ENCODE results near the gene AHSP. TPM values are rescaled to one million over a fixed set of nuclear protein-coding genes. Genes with fewer than 3 reads are reported as not detected.
A peak's percentile ranks its signal among the peaks of the same experiment; 100 is the strongest.

The AHSP gene
- polyA plus RNA-seq, 1 donor: 11.8 TPM

DNA sequence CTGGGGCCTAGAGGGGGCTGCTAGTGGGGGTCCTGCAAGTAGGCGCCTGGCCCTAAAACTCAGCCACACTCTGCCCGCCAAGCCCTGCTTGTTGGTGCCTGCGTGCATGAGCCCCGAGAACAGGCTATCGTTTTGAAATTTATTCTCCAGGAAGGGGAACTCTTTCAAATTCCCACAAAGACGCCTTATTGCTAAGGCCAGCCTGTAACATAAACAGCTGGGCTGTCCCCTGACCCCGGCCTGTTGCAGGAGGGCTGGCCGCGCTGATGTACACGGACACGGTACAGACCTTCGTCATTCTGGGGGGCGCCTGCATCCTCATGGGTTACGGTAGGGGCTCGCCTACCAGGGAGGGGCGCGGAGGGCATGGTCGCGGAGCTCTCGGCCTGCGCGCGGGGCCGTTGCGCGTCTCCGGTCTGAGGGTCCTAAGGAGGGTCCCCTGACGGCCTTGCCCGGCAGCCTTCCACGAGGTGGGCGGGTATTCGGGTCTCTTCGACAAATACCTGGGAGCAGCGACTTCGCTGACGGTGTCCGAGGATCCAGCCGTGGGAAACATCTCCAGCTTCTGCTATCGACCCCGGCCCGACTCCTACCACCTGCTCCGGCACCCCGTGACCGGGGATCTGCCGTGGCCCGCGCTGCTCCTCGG is 40.5 kb upstream of the AHSP start:
- no peak for DNase-seq
- Histone ChIP-seq H3K36me3 (ENCODE audit: control insufficient read depth, insufficient read depth, low read length) (peaks cover 24% of the 10 kb centered on the region), H3K27ac (ENCODE audit: low read length) (peak overlapping the region; percentile 43), H3K27me3 (ENCODE audit: control insufficient read depth, insufficient read depth, low read length) (peaks cover 8% of the 10 kb centered on the region), H3K4me3 (ENCODE audit: low read length) (peak overlapping the region; percentile 79), H3K4me1 (ENCODE audit: control insufficient read depth, insufficient read depth, low read length) (peaks cover 23% of the 10 kb centered on the region), H3K9me3 (ENCODE audit: control insufficient read depth, low read depth, low read length) (no peaks in the 10 kb centered on the region)
- WGBS (ENCODE audit: insufficient coverage, low lambda C conversion rate): no CpG with 5 or more reads among the region's 48 CpGs

DNA sequence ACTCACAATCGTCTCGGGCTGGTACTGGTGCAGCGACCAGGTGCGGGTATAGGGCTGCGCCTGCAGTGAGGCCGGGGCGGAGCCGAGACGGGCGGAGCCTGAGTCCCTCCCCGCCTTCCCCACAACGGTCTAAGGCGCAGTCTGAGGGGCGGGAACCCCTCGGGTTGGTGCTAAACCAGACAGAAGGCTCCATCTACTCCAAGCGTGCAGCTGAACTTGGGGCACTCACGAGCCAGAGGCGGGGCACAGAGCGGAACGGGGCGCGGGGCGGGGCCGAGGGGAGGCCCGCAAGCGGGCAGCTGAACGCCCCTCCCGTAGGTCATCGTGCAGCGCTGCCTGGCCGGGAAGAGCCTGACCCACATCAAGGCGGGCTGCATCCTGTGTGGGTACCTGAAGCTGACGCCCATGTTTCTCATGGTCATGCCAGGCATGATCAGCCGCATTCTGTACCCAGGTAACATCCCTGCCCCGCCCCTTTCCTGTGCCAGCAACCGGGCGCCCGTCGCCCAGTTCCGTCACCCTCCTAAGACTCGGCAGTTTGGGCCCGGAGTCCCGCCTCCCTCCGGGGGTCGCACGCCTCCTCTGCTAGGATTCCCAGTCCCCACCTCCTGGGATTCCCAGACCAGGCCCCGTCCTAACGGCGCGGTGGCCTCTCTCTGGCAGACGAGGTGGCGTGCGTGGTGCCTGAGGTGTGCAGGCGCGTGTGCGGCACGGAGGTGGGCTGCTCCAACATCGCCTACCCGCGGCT is 39.8 kb upstream of the AHSP start:
- peaks cover 31% of the 10 kb centered on the region for H3K36me3 ChIP-seq (ENCODE audit: control insufficient read depth, insufficient read depth, low read length)
- peak overlapping the region; percentile 79 for H3K4me3 ChIP-seq (ENCODE audit: low read length)
- peaks cover 8% of the 10 kb centered on the region for H3K27me3 ChIP-seq (ENCODE audit: control insufficient read depth, insufficient read depth, low read length)
- peak overlapping the region; percentile 43 for H3K27ac ChIP-seq (ENCODE audit: low read length)
- no CpG with 5 or more reads among the region's 60 CpGs for WGBS (ENCODE audit: insufficient coverage, low lambda C conversion rate)
- peaks cover 23% of the 10 kb centered on the region for H3K4me1 ChIP-seq (ENCODE audit: control insufficient read depth, insufficient read depth, low read length)
- H3K9me3 ChIP-seq (ENCODE audit: control insufficient read depth, low read depth, low read length): no peaks in the 10 kb centered on the region
- DNase-seq: peak; percentile 81 to 89

DNA sequence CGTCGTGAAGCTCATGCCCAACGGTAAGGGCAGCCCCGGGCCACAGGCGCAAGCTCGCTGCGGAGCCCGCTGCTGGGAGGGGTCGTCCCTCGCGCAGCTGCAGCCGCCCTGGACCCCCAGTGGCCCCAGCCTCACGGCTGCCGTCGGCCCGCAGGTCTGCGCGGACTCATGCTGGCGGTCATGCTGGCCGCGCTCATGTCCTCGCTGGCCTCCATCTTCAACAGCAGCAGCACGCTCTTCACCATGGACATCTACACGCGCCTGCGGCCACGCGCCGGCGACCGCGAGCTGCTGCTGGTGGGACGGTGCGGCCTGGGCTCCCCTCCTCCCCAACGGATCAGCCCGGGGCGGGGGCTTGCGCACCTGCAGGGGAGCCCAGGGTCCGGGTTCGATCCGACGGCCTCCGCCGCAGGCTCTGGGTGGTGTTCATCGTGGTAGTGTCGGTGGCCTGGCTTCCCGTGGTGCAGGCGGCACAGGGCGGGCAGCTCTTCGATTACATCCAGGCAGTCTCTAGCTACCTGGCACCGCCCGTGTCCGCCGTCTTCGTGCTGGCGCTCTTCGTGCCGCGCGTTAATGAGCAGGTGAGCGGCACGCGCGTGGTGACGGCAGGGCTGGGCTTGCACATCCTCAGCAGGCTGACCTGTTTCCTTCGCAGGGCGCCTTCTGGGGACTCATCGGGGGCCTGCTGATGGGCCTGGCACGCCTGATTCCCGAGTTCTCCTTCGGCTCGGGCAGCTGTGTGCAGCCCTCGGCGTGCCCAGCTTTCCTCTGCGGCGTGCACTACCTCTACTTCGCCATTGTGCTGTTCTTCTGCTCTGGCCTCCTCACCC is 39.0 kb upstream of the AHSP start:
- Histone ChIP-seq H3K36me3 (ENCODE audit: control insufficient read depth, insufficient read depth, low read length) (peaks cover 39% of the 10 kb centered on the region), H3K27ac (ENCODE audit: low read length) (no peak overlapping the region), H3K4me3 (ENCODE audit: low read length) (peak overlapping the region; percentile 79), H3K9me3 (ENCODE audit: control insufficient read depth, low read depth, low read length) (no peaks in the 10 kb centered on the region), H3K4me1 (ENCODE audit: control insufficient read depth, insufficient read depth, low read length) (peaks cover 23% of the 10 kb centered on the region), H3K27me3 (ENCODE audit: control insufficient read depth, insufficient read depth, low read length) (peaks cover 8% of the 10 kb centered on the region)
- peak in 1 of 2 donors; percentile 49 for DNase-seq
- WGBS (ENCODE audit: insufficient coverage, low lambda C conversion rate): no CpG with 5 or more reads among the region's 77 CpGs

DNA sequence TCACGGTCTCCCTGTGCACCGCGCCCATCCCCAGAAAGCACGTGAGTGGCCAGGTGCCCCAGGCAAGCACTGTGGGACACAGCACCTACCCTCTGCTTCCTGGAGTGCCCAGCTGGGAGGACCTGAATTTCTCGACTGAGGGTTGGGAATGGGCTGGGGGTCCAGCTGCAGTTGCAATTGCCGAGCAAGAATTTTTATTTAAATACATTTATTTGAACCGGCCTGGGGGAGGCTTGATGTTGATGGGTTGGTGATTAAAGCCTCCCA is 38.5 kb upstream of the AHSP start:
- no peaks in the 10 kb centered on the region for H3K9me3 ChIP-seq (ENCODE audit: control insufficient read depth, low read depth, low read length)
- H3K27me3 ChIP-seq (ENCODE audit: control insufficient read depth, insufficient read depth, low read length): peaks cover 8% of the 10 kb centered on the region
- H3K27ac ChIP-seq (ENCODE audit: low read length): no peak overlapping the region
- H3K4me1 ChIP-seq (ENCODE audit: control insufficient read depth, insufficient read depth, low read length): peaks cover 18% of the 10 kb centered on the region
- H3K4me3 ChIP-seq (ENCODE audit: low read length): no peak overlapping the region
- WGBS (ENCODE audit: insufficient coverage, low lambda C conversion rate): no CpG with 5 or more reads among the region's 7 CpGs
- H3K36me3 ChIP-seq (ENCODE audit: control insufficient read depth, insufficient read depth, low read length): peaks cover 44% of the 10 kb centered on the region
- no peak for DNase-seq

DNA sequence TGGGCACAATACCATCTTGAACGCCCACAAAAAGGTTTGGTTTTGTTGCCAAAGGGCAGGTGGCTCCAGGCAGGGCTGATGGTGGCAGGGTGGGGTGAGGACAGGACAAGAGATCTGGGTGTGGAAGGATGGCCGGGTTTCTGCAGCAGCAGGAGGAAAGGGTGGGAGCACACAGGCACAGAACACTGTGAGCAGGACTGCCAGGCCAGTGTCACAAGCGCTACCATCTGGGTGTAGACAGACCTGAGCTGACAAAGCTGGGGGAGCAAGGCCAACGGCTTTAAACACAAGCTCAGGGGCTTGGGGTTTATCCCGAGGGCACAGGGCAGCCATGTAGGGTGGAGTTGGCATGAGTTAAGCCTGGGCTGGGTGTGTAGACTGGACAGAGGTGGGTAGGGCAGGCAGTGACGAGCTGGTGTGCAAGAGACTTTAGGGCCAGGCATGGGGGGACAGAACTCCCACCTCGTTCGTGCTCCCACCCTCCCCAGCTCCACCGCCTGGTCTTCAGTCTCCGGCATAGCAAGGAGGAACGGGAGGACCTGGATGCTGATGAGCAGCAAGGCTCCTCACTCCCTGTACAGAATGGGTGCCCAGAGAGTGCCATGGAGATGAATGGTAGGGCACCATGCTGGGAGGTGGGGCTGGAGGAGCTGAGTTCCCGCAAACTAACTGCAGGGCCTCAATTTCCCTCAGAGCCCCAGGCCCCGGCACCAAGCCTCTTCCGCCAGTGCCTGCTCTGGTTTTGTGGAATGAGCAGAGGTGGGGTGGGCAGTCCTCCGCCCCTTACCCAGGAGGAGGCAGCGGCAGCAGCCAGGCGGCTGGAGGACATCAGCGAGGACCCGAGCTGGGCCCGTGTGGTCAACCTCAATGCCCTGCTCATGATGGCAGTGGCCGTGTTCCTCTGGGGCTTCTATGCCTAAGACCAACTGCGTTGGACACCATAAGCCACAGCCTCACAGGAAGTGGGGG is 37.8 kb upstream of the AHSP start:
- H3K36me3 ChIP-seq (ENCODE audit: control insufficient read depth, insufficient read depth, low read length): peaks cover 46% of the 10 kb centered on the region
- DNase-seq: peak in 1 of 2 donors; percentile 9

DNA sequence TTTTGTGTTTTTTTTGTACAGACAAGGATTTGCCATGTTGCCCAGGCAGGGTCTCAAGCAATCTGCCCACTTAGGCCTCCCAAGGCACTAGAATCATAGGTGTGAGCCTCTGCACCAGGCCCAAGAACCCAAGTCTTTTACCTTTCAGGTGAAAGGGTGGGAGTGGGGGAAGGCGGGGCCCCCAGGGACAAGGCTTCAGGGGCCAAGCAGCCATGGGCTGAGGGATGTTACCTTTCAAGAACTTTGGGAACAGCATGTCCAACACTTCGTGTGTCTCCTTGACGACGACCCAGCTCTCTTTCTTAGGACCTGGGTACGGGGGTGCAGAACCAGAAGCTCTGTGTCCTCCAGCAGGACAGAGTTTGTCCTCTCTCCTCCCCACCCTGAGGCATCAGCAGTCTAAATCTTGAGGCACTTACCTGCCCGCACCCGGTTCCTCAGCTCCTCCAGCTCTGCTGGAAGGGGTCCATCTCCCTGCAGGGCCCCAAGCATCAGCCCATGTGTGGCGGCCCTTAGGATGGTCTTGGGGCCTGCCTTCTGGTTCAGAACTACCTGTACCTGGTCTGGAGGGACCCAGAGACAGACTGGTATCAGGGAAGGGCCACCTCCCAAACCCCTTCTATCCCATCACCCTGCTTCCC is 35.8 kb upstream of the AHSP start:
- Histone ChIP-seq H3K4me3 (ENCODE audit: low read length) (no peak overlapping the region), H3K9me3 (ENCODE audit: control insufficient read depth, low read depth, low read length) (no peaks in the 10 kb centered on the region), H3K27ac (ENCODE audit: low read length) (no peak overlapping the region), H3K4me1 (ENCODE audit: control insufficient read depth, insufficient read depth, low read length) (no peaks in the 10 kb centered on the region), H3K36me3 (ENCODE audit: control insufficient read depth, insufficient read depth, low read length) (peaks cover 64% of the 10 kb centered on the region), H3K27me3 (ENCODE audit: control insufficient read depth, insufficient read depth, low read length) (peaks cover 8% of the 10 kb centered on the region)
- WGBS (ENCODE audit: insufficient coverage, low lambda C conversion rate): no CpG with 5 or more reads among the region's 8 CpGs
- no peak for DNase-seq

More for the DNA sequence above, 37.8 kb upstream of the AHSP start:
- no peaks in the 10 kb centered on the region for H3K9me3 ChIP-seq (ENCODE audit: control insufficient read depth, low read depth, low read length)
- H3K27ac ChIP-seq (ENCODE audit: low read length): no peak overlapping the region
- H3K4me3 ChIP-seq (ENCODE audit: low read length): no peak overlapping the region
- peaks cover 15% of the 10 kb centered on the region for H3K4me1 ChIP-seq (ENCODE audit: control insufficient read depth, insufficient read depth, low read length)
- no CpG with 5 or more reads among the region's 22 CpGs for WGBS (ENCODE audit: insufficient coverage, low lambda C conversion rate)
- H3K27me3 ChIP-seq (ENCODE audit: control insufficient read depth, insufficient read depth, low read length): peaks cover 8% of the 10 kb centered on the region

DNA sequence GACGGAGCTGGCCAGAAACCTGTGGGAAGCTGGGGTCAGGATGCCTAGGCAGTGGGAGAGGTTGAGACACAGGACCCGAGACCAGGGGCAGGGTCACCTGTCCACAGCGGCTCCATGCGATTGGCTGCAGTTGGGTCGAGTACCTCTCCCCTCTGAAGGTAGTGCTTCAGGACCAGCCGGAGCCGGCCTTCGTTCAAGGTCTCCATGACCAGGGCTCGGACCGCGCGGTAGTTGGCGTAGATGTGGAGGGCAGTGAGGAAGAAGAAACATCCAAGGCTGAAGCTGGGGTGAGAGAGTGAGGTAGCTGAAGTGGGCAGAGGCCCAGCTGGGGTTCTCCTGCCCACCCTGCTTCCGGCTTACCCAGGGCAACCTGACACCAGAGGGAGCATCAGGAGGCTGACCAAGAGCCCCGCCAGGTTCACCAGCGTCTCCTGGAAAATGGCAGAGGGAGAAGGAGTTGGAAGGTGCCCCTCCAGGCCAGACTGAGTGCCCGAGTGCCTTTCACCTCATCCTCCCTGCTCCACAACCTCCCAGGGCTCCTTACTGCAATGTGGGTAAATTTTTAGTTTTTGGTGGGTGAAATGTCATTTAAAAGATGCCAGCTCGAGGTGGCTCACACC is 34.1 kb upstream of the AHSP start:
- Histone ChIP-seq H3K27ac (ENCODE audit: low read length) (no peak overlapping the region), H3K27me3 (ENCODE audit: control insufficient read depth, insufficient read depth, low read length) (no peaks in the 10 kb centered on the region), H3K4me3 (ENCODE audit: low read length) (no peak overlapping the region), H3K9me3 (ENCODE audit: control insufficient read depth, low read depth, low read length) (no peaks in the 10 kb centered on the region), H3K4me1 (ENCODE audit: control insufficient read depth, insufficient read depth, low read length) (no peaks in the 10 kb centered on the region), H3K36me3 (ENCODE audit: control insufficient read depth, insufficient read depth, low read length) (peaks cover 80% of the 10 kb centered on the region)
- WGBS (ENCODE audit: insufficient coverage, low lambda C conversion rate): no CpG with 5 or more reads among the region's 18 CpGs
- DNase-seq: no peak

DNA sequence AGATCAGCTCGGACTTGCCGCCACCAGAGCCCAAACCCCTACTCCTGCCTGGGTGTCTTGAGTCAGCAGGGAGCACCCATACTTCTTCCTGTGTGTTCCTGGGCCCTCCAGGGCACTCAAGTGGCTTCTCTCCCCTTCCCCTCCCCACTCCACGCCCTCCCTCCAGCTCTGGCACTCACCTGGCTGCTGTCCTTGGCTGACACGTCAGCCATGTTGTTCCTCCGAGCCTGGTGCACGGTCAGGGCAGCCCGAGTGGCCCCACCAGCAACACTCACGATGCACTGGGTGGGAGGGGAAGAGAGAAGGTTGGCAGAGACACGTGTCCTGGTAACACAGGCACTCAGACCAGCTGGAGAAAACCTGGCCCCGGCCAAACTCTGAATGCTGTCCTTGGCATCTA is 31.0 kb upstream of the AHSP start:
- Histone ChIP-seq H3K4me3 (ENCODE audit: low read length) (no peak overlapping the region), H3K9me3 (ENCODE audit: control insufficient read depth, low read depth, low read length) (no peaks in the 10 kb centered on the region), H3K4me1 (ENCODE audit: control insufficient read depth, insufficient read depth, low read length) (no peaks in the 10 kb centered on the region), H3K36me3 (ENCODE audit: control insufficient read depth, insufficient read depth, low read length) (peaks cover 80% of the 10 kb centered on the region), H3K27ac (ENCODE audit: low read length) (no peak overlapping the region), H3K27me3 (ENCODE audit: control insufficient read depth, insufficient read depth, low read length) (no peaks in the 10 kb centered on the region)
- WGBS (ENCODE audit: insufficient coverage, low lambda C conversion rate): no CpG with 5 or more reads among the region's 10 CpGs
- no peak for DNase-seq

DNA sequence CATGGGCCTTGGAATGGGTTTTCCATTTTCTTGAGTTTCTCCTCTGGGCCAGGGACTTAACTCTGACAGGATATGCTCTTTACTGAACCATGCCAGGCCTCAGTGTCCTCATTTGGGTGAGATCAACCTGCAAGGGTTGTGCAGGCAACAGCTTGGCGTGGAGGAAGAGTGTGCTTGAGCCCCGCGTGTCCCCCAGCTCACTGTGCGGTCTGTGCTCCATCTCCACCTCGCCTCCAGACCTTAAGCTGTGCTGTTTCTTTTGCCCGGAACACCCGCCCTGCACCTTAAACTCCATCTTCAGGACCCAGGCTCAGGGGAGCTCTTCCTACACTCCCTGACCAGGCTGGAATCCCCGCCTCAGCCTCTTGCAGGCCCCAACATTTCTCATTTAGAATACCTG is 29.2 kb upstream of the AHSP start:
- H3K27me3 ChIP-seq (ENCODE audit: control insufficient read depth, insufficient read depth, low read length): no peaks in the 10 kb centered on the region
- H3K9me3 ChIP-seq (ENCODE audit: control insufficient read depth, low read depth, low read length): no peaks in the 10 kb centered on the region
- peaks cover 62% of the 10 kb centered on the region for H3K36me3 ChIP-seq (ENCODE audit: control insufficient read depth, insufficient read depth, low read length)
- no peak overlapping the region for H3K4me3 ChIP-seq (ENCODE audit: low read length)
- H3K27ac ChIP-seq (ENCODE audit: low read length): no peak overlapping the region
- no CpG with 5 or more reads among the region's 8 CpGs for WGBS (ENCODE audit: insufficient coverage, low lambda C conversion rate)
- no peak for DNase-seq
- H3K4me1 ChIP-seq (ENCODE audit: control insufficient read depth, insufficient read depth, low read length): no peaks in the 10 kb centered on the region
